SIG-M5 treated with dmso at 0.1 percent for 504 hours (cell line): ENCODE data around the gene RALGAPA1.
"Not testable (repeated sequence)": the region's sequence is repeated elsewhere in the genome, so short reads cannot be mapped to it uniquely, and the experiment has no call there.

Experiments
- DNase-seq: peaks from one replicate; lab custom pipeline; 2025; ENCODE audit not compliant: unreplicated experiment; lab: John Stamatoyannopoulos, UW

Gene RALGAPA1

DNA sequence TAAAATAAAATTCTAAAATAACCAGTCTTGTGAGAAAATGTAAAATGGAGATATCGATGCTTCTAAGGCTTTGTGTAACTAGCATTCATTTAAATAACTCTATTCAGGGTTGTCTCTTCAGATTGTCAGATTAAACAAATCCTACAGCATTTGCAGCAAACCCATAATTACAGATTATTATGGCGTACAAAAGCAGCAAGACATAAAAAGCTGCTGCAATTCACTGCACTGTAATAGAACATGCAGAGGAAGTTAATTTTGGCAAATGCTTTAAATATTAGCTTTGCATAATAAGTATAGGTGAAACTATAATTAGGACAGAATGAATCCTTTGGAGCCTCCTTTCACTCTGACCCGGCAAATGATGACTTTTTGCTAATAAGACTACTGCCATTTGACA, 176.8 kb downstream of the RALGAPA1 start:
- DNase-seq: no peak

DNA sequence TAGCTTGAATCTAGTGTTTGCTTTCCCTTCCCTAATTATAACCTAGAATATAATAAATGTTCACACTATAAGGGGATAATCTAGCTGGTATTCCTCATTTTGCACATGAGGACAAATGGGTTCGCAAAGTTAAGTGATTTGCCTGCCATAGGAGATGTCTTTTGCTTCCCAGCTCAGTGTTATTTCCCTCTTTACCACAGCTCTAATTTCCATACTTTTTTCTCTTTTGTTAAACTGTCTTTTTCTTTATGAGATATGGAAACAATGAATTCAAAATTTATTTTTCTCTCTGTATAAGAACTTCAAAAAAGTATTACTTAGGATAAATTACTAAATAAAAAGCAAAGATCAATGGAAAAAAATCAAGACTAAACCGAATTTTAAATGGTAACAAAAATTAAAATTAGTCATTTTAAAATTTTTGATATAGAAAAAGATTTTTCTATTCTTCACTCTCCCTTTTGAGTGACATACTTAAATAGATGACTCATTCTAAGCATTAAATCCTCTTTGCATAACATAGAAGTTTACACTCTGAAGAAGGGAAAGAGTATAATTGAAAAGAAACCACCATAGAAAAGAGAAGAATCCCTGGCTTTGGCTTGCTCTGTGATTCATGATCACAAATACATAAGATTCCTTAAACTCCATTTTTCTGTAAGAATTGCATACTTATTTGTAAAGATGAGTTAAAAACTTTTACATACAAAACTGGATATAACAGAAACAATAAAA, 177.9 kb downstream of the RALGAPA1 start:
- DNase-seq: no peak

DNA sequence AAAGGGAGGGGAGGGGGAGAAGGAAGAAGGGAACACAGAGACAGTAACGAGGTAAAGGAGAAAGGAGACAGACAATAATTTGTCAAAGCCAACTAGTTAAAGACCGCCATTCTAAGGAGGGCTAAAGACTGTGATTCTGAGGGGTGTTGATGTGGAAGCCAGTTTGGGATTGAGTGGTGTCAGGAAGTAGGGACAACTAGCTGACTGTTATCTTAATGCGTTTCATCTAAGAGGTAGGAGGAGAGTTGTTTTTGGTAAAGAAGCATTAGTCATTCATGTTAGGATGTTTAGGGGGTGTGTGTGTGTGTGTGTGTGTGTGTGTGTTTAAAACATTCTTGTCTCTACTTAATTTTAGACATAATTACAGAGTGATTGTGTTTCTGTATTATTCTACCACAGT, 180.1 kb downstream of the RALGAPA1 start:
- DNase-seq: no peak

- not testable (repeated sequence) for DNase-seq
Observed at GRCh38 chr14:35626947-35627346, 182.1 kb downstream of the RALGAPA1 start.

GRCh38 chr14:35621996-35622395, 187.1 kb downstream of the RALGAPA1 start:
- not testable (repeated sequence) for DNase-seq

GRCh38 chr14:35619998-35620397, 189.1 kb downstream of the RALGAPA1 start:
- not testable (repeated sequence) for DNase-seq

GRCh38 chr14:35619461-35619860, 189.6 kb downstream of the RALGAPA1 start:
- not testable (repeated sequence) for DNase-seq

- DNase-seq: no peak
Observed at GRCh38 chr14:35617500-35617899, 191.6 kb downstream of the RALGAPA1 start.

DNA sequence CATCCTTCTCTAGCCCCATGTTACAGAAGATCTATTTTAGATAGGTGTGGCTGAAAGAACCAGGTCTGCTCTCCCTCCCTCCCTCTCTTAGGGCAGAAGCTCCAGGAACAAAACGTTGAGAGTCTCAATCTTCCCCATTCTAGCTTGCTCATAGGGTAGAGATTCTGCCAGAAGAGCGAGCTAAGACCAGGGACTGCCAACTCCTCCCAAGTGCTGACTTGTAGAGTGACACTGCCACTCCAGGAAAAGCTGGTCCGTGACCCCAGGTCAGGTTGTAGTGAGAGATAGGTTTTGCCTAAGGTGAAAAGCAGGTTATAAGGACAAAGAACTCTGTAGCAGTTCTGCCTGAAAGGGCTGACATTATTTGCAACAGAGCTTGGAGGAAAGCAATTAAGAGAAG, 201.7 kb downstream of the RALGAPA1 start:
- DNase-seq: peak; percentile 15

DNA sequence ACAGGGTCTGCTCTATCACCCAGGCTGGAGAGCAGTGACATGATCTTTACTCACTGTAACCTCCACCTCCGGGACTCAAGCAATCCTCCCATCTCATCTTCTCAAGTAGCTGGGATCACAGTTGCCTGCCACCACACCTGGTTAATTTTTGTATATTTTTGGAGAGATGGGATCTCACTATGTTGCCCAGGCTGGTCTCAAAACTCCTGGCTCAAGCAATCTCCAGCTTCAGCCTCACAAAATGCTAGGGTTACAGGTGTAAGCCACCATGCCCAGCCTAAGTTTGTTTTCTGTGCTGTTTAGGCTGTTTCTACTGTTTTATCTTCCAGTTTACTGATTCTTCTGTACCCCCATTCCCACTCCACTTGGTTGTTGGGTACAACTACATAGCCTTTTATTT, 208.8 kb downstream of the RALGAPA1 start:
- DNase-seq: no peak

GRCh38 chr14:35594616-35595015, 214.5 kb downstream of the RALGAPA1 start:
- DNase-seq: no peak

GRCh38 chr14:35587373-35587772, 221.7 kb downstream of the RALGAPA1 start:
- DNase-seq: not testable (repeated sequence)

DNA sequence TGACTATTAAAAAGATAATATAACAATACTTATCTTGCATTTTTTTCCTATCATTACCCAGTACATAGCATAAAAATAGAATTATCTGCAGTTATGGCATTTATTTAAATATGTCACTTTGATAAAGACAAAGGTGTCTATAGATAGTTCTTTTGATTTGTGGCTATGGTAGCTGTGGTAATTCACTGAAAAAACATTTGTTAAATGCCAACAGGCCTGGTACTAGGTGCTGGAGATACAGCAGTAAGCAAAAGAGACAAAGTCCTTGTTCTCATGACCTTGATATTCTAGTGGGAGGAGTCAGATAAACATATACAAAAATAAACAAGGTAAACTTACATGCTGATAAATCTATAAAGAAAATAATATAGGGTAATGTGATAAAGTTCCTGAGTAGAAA, 230.5 kb downstream of the RALGAPA1 start:
- DNase-seq: no peak

DNA sequence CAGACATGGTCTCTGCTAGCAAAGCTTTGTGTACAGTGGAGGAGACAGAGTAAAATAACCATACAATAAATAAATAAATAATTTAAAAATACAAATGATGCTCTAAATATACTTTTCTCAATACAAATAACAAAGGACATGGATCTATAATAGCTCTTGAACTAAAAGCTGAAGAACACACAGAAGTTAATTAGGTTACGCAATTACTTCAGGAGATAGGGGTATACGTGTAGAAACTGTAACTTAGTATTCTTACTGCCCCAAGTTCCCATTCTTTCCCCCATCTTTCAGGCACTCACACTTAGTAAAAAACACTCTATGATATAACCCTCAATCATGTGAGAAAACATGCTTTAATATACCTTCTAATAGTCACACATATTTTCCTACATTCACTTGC, 231.0 kb downstream of the RALGAPA1 start:
- DNase-seq: peak; percentile 1

- DNase-seq: no peak
Observed at GRCh38 chr14:35576856-35577255, 232.2 kb downstream of the RALGAPA1 start.

DNA sequence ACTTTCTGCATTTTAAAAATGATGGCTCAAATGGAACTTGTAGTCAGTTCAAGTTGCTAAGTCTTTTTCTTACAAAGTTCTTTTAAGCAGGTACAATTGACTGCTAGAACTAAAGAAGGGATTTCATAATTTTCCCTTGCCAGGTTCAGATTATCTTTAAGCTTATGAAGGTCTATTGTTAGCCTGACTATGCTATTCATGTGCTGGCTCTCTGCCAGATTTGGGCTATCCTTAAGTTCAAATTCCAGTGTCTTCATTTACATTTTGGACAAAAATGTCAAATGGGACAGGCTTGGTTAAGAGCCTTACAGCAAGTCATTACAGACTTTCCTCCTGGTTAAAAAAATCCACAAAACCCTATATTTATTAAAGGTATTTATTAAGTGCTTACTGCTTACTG, 232.8 kb downstream of the RALGAPA1 start:
- DNase-seq: no peak

DNA sequence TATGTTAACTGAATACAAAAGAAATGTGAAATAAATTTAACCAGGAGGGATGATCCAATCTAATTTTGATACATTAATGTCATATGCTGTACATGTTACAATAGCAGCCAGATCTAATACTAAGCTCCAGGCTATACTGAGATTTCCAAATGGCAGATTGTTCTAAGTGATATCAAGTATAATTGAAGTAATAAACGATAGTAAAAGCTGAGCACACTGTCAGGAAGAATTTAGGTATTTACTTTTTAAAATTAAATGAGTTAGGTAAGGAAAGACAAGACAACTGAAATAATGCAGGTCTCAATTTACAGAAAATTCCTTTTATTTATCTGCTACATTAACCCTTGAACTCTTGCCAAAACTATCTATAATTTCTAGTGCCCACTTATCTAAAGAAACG, 235.2 kb downstream of the RALGAPA1 start:
- DNase-seq: no peak

- no peak for DNase-seq
Observed at GRCh38 chr14:35571598-35571997, 237.5 kb downstream of the RALGAPA1 start.

DNA sequence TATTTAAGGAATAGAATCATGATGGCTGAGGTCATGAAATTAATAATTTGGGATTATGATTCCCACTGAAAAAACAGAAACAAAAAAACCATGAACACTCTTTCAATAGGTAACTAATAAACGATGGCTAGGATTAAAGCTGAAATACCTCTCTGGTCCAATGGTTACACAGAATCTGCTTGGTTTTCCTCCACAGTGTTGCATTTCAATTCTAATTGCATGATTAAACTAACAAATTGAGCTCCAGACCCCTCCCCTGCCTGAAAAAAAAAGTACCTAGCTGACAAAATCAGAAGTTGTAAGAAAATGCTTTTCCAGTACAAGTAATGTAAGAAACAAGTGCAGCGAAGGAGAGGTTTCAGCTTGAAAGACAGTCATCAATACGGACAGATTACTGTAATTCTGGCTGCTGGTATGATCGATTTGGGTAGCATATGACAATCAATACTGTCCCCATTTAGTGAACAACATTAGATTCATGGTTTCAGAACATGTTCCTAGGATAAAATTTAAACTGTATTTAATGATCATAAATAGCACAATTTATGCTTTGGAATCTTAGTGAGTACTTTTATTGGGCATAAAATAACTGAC, 243.1 kb downstream of the RALGAPA1 start:
- DNase-seq: no peak

DNA sequence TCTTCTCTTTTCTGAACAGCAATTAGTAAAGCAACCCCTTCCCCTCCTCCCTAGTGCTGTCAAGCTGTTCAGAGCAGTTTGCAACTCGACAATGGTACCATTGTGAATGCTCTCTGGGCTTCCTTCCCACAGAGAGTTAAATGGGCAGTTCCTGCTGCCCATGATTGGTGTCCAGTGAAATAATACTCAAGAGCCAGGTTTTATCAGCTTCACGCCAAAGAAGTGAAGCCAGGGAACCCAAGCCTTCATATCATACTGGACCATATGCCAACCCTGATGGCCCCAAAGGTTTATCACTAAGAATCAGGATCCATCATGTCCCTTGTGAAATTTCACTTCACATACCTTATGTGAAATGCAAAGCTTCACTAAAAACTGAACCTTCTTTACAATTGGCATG, 250.4 kb downstream of the RALGAPA1 start:
- no peak for DNase-seq

DNA sequence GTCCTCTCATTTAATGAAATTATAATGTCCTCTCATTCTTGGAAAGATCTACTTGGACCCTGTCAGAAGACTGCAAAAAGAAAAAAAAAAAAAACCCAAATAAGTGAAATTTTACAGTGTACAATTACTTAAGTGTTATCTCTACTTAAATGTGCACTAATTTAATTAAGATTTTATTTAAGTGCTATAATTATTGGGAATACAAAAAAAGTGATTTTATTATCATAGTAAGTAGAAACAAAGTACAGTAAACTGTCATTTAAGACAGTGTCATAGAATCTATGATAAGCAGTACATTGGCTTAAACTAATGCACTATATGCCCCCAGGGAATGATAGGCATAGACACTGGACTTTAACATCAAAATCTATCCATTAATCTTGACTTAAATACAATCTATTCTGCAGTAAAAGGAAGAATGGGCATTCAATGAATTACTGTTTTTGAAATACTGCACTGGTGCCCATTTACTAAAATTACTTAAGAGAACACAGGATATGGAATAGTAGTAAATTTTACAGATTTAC, 251.8 kb downstream of the RALGAPA1 start:
- no peak for DNase-seq

- no peak for DNase-seq
Observed at GRCh38 chr14:35556548-35556947, 252.5 kb downstream of the RALGAPA1 start.

DNA sequence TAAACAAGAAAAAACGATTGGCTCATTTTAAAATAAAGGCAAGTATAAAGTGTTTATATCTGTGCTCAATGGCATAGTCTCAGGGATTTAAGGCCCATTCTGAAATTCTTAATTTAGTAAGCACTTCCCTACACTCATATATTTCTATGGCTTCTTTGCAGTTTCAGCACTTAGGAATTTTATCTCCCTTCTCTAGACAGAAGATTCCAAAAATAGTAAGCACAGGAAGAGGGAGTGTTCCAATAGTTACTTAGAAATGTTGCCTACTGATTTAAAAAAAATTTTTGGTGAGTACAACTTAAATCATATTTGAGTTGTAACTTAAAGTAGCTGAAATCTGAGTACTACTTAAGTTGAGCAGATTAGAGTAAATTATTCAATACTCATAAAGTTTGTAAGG, 255.3 kb downstream of the RALGAPA1 start:
- DNase-seq: no peak
